Endothelial cell of umbilical vein (primary cell): Measurements from ENCODE around the gene ADAMTS14. TPM values are rescaled to one million over a fixed set of nuclear protein-coding genes. Genes with fewer than 3 reads are reported as not detected.

Experiments used
- BruUV-seq: library from RNA; stranded (reverse); fragments of 400-500 nt; replicated peaks from 2 replicates; lab custom pipeline; 2021; lab: Mats Ljungman, UMichigan
- CTCF ChIA-PET: fragments of 300-600, 350-600 bp; sonication (Branson Sonifier 250); formaldehyde crosslinking; loops from one replicate; lab custom pipeline; 2021; ENCODE audit warnings: antibody characterized with exemption, inconsistent platforms; lab: Charles Lee
- POLR2A ChIA-PET: fragments of 300-600, 350-600 bp; sonication (Branson Sonifier 250); formaldehyde crosslinking; loops from one replicate; lab custom pipeline; 2021; ENCODE audit warnings: antibody characterized with exemption, inconsistent platforms; lab: Charles Lee
- DNase-seq: peaks from one replicate; pipeline ENCODE4 v3.0.0-alpha.2; 2011; ENCODE audit warnings: low read depth, low spot score
- FAIRE-seq: peaks from 2 replicates; lab custom pipeline; 2011; peaks lifted over from hg19 to GRCh38; lab: Jason Lieb, UNC
- H2AFZ ChIP-seq: 2 replicates; pipeline ENCODE4 v1.6.0; 2012; ENCODE audit warnings: low read depth, low read length, control low read depth, inconsistent platforms
- H3K27ac ChIP-seq: 2 replicates; pipeline ENCODE4 v1.5.1; 2011; ENCODE audit warnings: low read depth, mild to moderate bottlenecking, control low read depth, low read length, moderate library complexity; ENCODE audit not compliant: insufficient read depth
- H3K27me3 ChIP-seq, 2 experiments: 2 replicates each; pipeline versions ENCODE4 v1.6.0 to v1.6.1; 2011; ENCODE audit warnings: low read length in 2 of 2, mixed read lengths in 1 of 2; ENCODE audit not compliant: control insufficient read depth in 2 of 2, insufficient read depth in 2 of 2
- H3K36me3 ChIP-seq, 2 experiments: 2 replicates in 1 of 2; 3 replicates in 1 of 2; pipeline ENCODE4 v1.5.1; 2011; ENCODE audit warnings: low read length in 2 of 2, mild to moderate bottlenecking in 1 of 2, moderate library complexity in 1 of 2; ENCODE audit not compliant: control insufficient read depth in 2 of 2, insufficient read depth in 2 of 2; ENCODE audit errors: extremely low read depth in 1 of 2
- H3K4me1 ChIP-seq: 3 replicates; pipeline ENCODE4 v1.5.1; 2011; ENCODE audit warnings: mild to moderate bottlenecking, low read length; ENCODE audit not compliant: control insufficient read depth, insufficient read depth; ENCODE audit errors: extremely low read depth
- H3K4me2 ChIP-seq: 2 replicates; pipeline ENCODE4 v1.6.1; 2011; ENCODE audit warnings: low read length, control low read depth, mixed read lengths; ENCODE audit not compliant: insufficient read depth
- H3K4me3 ChIP-seq, 3 experiments: fragments of 200-600 bp in 1 of 3; sonication (generic), shearing (Covaris generic) in 1 of 3; replicated peaks in 1 of 3; 2 replicates each; pipeline ENCODE4 v1.5.1; 2011 to 2016; ENCODE audit warnings: control low read depth in 3 of 3, low read length in 3 of 3, mild to moderate bottlenecking in 2 of 3, inconsistent platforms in 1 of 3, low read depth in 1 of 3, moderate library complexity in 1 of 3; ENCODE audit not compliant: insufficient read depth in 1 of 3
- H3K79me2 ChIP-seq: 2 replicates; pipeline ENCODE4 v1.6.0; 2012; ENCODE audit warnings: low read length, inconsistent platforms; ENCODE audit not compliant: control insufficient read depth, insufficient read depth
- H3K9ac ChIP-seq: replicated peaks from 2 replicates; pipeline ENCODE3; 2011; ENCODE audit warnings: low read length, control low read depth; ENCODE audit not compliant: insufficient read depth; ENCODE audit errors: extremely low read depth
- H3K9me1 ChIP-seq: replicated peaks from 3 replicates; pipeline ENCODE4 v1.6.0; 2011; ENCODE audit warnings: mild to moderate bottlenecking, low read length; ENCODE audit not compliant: control insufficient read depth, insufficient read depth; ENCODE audit errors: extremely low read depth
- H3K9me3 ChIP-seq: replicated peaks from 2 replicates; pipeline ENCODE4 v1.5.1; 2012; ENCODE audit warnings: low read length, inconsistent platforms; ENCODE audit not compliant: control insufficient read depth, insufficient read depth
- H4K20me1 ChIP-seq: replicated peaks from 2 replicates; pipeline ENCODE3; 2011; ENCODE audit warnings: mild to moderate bottlenecking, low read length; ENCODE audit not compliant: control insufficient read depth, insufficient read depth; ENCODE audit errors: extremely low read depth
- CTCF ChIP-seq, 2 donors: IDR thresholded peaks; 1 replicate in 1 of 2; 2 replicates in 1 of 2; pipeline ENCODE4 v1.5.1; 2011; ENCODE audit warnings: low read length in 2 of 2, mild to moderate bottlenecking in 2 of 2, moderate library complexity in 2 of 2, control low read depth in 1 of 2, inconsistent platforms in 1 of 2, low read depth in 1 of 2; ENCODE audit not compliant: insufficient read depth in 1 of 2; ENCODE audit errors: extremely low read depth in 1 of 2
- FOS ChIP-seq: IDR thresholded peaks from 2 replicates; pipeline ENCODE4 v1.6.1; 2011; ENCODE audit warnings: mild to moderate bottlenecking, low read length, moderate library complexity, borderline replicate concordance; ENCODE audit not compliant: insufficient read depth
- GATA2 ChIP-seq: IDR thresholded peaks from 2 replicates; pipeline ENCODE4 v1.7.0; 2011; ENCODE audit warnings: low read depth, mild to moderate bottlenecking, moderate library complexity, mixed read lengths, low read length; ENCODE audit not compliant: insufficient read length, insufficient read depth
- MAX ChIP-seq: IDR thresholded peaks from 2 replicates; pipeline ENCODE4 v1.6.1; 2011; ENCODE audit not compliant: insufficient read depth, insufficient read length
- POLR2A ChIP-seq: IDR thresholded peaks from 2 replicates; pipeline ENCODE4 v1.6.1; 2012; ENCODE audit warnings: low read depth, mild to moderate bottlenecking, control low read depth, low read length
- dilution Hi-C: fragments of 300-500 bp; cut with MboI; formaldehyde crosslinking; loops from one replicate; pipeline ENCODE4 v1.15.0; 2019; ENCODE audit warnings: low sequenced_read_pairs; ENCODE audit not compliant: extremely low pct_ligation_motif_present
- intact Hi-C: fragments of 100-400 bp; cut with micrococcal nuclease; formaldehyde crosslinking; loops from one replicate; pipeline ENCODE4 v1.10.0; 2022
- polyA plus RNA-seq, 4 experiments: library from polyadenylated mRNA; depleted of rRNA in 3 of 4; stranded (reverse) in 3 of 4; unstranded in 1 of 4; fragments of >200 nt; gene quantifications; 2 replicates each; pipeline versions ENCODE4 v1.2.1 to v1.2.3, GENCODE V29; 2011 to 2012; ENCODE audit warnings: missing spikeins in 1 of 4
- total RNA-seq: library from RNA; stranded (reverse); gene quantifications from 2 replicates; pipeline ENCODE4 v1.2.3, GENCODE V29; 2021

ADAMTS14 gene
- total and polyA plus RNA-seq, 2 donors (not counting 3 experiments of a cell fraction or from before 2014, with no cell fraction given), result not detected

- Histone ChIP-seq H2AFZ (no peak overlapping the region), H3K9me3 (no peaks in the 10 kb centered on the region), H3K27me3 (peaks cover 8 to 16% of the 10 kb centered on the region in 2 experiments), H4K20me1 (no peaks in the 10 kb centered on the region), H3K9ac (no peak overlapping the region), H3K79me2 (no peaks in the 10 kb centered on the region), H3K4me1 (no peaks in the 10 kb centered on the region), H3K4me3 (no peak overlapping the region), H3K36me3 (no peaks in the 10 kb centered on the region), H3K9me1 (no peaks in the 10 kb centered on the region), H3K27ac (no peak overlapping the region), H3K4me2 (no peak overlapping the region)
- ChIA-PET POLR2A (no interaction called here), CTCF (no interaction called here)
- FAIRE-seq (no peak), DNase-seq (no peak)
- dilution Hi-C loops, result no loop called here
- TF ChIP-seq CTCF (IDR thresholded peaks at IDR 0.05; ENCODE audit: extremely low read depth in 1 of 2, insufficient read depth in 1 of 2, low read depth in 1 of 2, low read length in 2 of 2) (no peak), POLR2A (no peak), MAX (no peak), FOS (no peak), GATA2 (no peak)
- no TSS peak for BruUV-seq
- intact Hi-C loops, result no loop called here
Measured at GRCh38 chr10:70780772-70781171, 108.5 kb downstream of the ADAMTS14 start.

- H3K36me3 ChIP-seq, result no peaks in the 10 kb centered on the region
- no peak overlapping the region for H2AFZ ChIP-seq
- H3K9me3 ChIP-seq, result no peaks in the 10 kb centered on the region
- ChIA-PET CTCF (no interaction called here), POLR2A (no interaction called here)
- no peak overlapping the region for H3K4me2 ChIP-seq
- H3K4me1 ChIP-seq, result no peaks in the 10 kb centered on the region
- no TSS peak for BruUV-seq
- H3K4me3 ChIP-seq, result no peak overlapping the region
- dilution Hi-C loops (no loop called here), intact Hi-C loops (no loop called here)
- H3K27me3 ChIP-seq, result peaks cover 8 to 16% of the 10 kb centered on the region in 2 experiments
- FAIRE-seq (no peak), DNase-seq (no peak)
- H3K9me1 ChIP-seq, result no peaks in the 10 kb centered on the region
- no peak for TF ChIP-seq FOS
- TF ChIP-seq MAX, result no peak
- TF ChIP-seq GATA2, result no peak
- no peaks in the 10 kb centered on the region for H4K20me1 ChIP-seq
- H3K9ac ChIP-seq, result no peak overlapping the region
- H3K27ac ChIP-seq, result no peak overlapping the region
- no peaks in the 10 kb centered on the region for H3K79me2 ChIP-seq
Measured at GRCh38 chr10:70781461-70782051, 109.2 kb downstream of the ADAMTS14 start.
